ENCODE data around the gene SOX6.

GRCh38 chr11:16292167-16292859, 64.0 kb downstream of the SOX6 start:
- TF ChIP-seq CTCF (IDR thresholded peaks at IDR 0.05): no peak
- TF ChIP-seq EZH2phosphoT487 (IDR thresholded peaks at IDR 0.05): no peak
- TF ChIP-seq EZH2 (IDR thresholded peaks at IDR 0.05): no peak
